Stimulated activated CD4-positive, alpha-beta T cell treated with anti-CD3 and anti-CD28 coated beads, Interleukin-1b, Interleukin-23, amount 100 ng/mL, for 24 hours (primary cell): ENCODE data around the gene ADGRG7.

Experiments used
- DNase-seq, 4 experiments: peaks; one replicate each; pipeline ENCODE4 v3.0.0-alpha.2; 2020; ENCODE audit warnings: low read depth in 4 of 4, low spot score in 1 of 4

ADGRG7 gene

GRCh38 chr3:100600181-100601042, 9.0 kb upstream of the ADGRG7 start:
- no peak for DNase-seq

- no peak for DNase-seq
Measured at GRCh38 chr3:100602506-100603444, 6.6 kb upstream of the ADGRG7 start.

GRCh38 chr3:100603469-100603868, 5.9 kb upstream of the ADGRG7 start:
- DNase-seq: no peak

- DNase-seq: no peak
Measured at GRCh38 chr3:100605358-100605757, 4.0 kb upstream of the ADGRG7 start.

- no peak for DNase-seq
Measured at GRCh38 chr3:100606894-100607512, 2.4 kb upstream of the ADGRG7 start.

- no peak for DNase-seq
Measured at GRCh38 chr3:100609963-100610362, 562 bp downstream of the ADGRG7 start.

- no peak for DNase-seq
Measured at GRCh38 chr3:100611221-100611620, 1.8 kb downstream of the ADGRG7 start.

GRCh38 chr3:100613721-100614390, 4.5 kb downstream of the ADGRG7 start:
- no peak for DNase-seq

GRCh38 chr3:100614941-100615340, 5.5 kb downstream of the ADGRG7 start:
- no peak for DNase-seq

GRCh38 chr3:100615684-100616083, 6.3 kb downstream of the ADGRG7 start:
- no peak for DNase-seq

GRCh38 chr3:100621251-100621650, 11.8 kb downstream of the ADGRG7 start:
- no peak for DNase-seq

GRCh38 chr3:100627491-100627890, 18.1 kb downstream of the ADGRG7 start:
- no peak for DNase-seq

GRCh38 chr3:100629421-100630127, 20.2 kb downstream of the ADGRG7 start:
- DNase-seq: no peak

- DNase-seq: no peak
Measured at GRCh38 chr3:100630664-100631063, 21.3 kb downstream of the ADGRG7 start.

GRCh38 chr3:100631236-100631635, 21.8 kb downstream of the ADGRG7 start:
- DNase-seq: no peak

- no peak for DNase-seq
Measured at GRCh38 chr3:100634493-100635272, 25.3 kb downstream of the ADGRG7 start.

- DNase-seq: no peak
Measured at GRCh38 chr3:100635273-100635701, 25.9 kb downstream of the ADGRG7 start.

- no peak for DNase-seq
Measured at GRCh38 chr3:100637197-100637631, 27.8 kb downstream of the ADGRG7 start.

GRCh38 chr3:100640633-100641032, 31.2 kb downstream of the ADGRG7 start:
- DNase-seq: no peak
